Endothelial cell of umbilical vein (primary cell): ENCODE measurements around the gene SLC8A1. TPM values are rescaled to one million over a fixed set of nuclear protein-coding genes. Genes with fewer than 3 reads are reported as not detected.

Source experiments
- BruUV-seq: library from RNA; stranded (reverse); fragments of 400-500 nt; replicated peaks from 2 replicates; lab custom pipeline; 2021; lab: Mats Ljungman, UMichigan
- CTCF ChIA-PET: fragments of 300-600, 350-600 bp; sonication (Branson Sonifier 250); formaldehyde crosslinking; loops from one replicate; lab custom pipeline; 2021; ENCODE audit warnings: antibody characterized with exemption, inconsistent platforms; lab: Charles Lee
- POLR2A ChIA-PET: fragments of 300-600, 350-600 bp; sonication (Branson Sonifier 250); formaldehyde crosslinking; loops from one replicate; lab custom pipeline; 2021; ENCODE audit warnings: antibody characterized with exemption, inconsistent platforms; lab: Charles Lee
- DNase-seq: peaks from one replicate; pipeline ENCODE4 v3.0.0-alpha.2; 2011; ENCODE audit warnings: low read depth, low spot score
- FAIRE-seq: peaks from 2 replicates; lab custom pipeline; 2011; peaks lifted over from hg19 to GRCh38; lab: Jason Lieb, UNC
- H2AFZ ChIP-seq: 2 replicates; pipeline ENCODE4 v1.6.0; 2012; ENCODE audit warnings: low read depth, low read length, control low read depth, inconsistent platforms
- H3K27ac ChIP-seq: 2 replicates; pipeline ENCODE4 v1.5.1; 2011; ENCODE audit warnings: low read depth, mild to moderate bottlenecking, control low read depth, low read length, moderate library complexity; ENCODE audit not compliant: insufficient read depth
- H3K27me3 ChIP-seq, 2 experiments: 2 replicates each; pipeline versions ENCODE4 v1.6.0 to v1.6.1; 2011; ENCODE audit warnings: low read length in 2 of 2, mixed read lengths in 1 of 2; ENCODE audit not compliant: control insufficient read depth in 2 of 2, insufficient read depth in 2 of 2
- H3K36me3 ChIP-seq, 2 experiments: 2 replicates in 1 of 2; 3 replicates in 1 of 2; pipeline ENCODE4 v1.5.1; 2011; ENCODE audit warnings: low read length in 2 of 2, mild to moderate bottlenecking in 1 of 2, moderate library complexity in 1 of 2; ENCODE audit not compliant: control insufficient read depth in 2 of 2, insufficient read depth in 2 of 2; ENCODE audit errors: extremely low read depth in 1 of 2
- H3K4me1 ChIP-seq: 3 replicates; pipeline ENCODE4 v1.5.1; 2011; ENCODE audit warnings: mild to moderate bottlenecking, low read length; ENCODE audit not compliant: control insufficient read depth, insufficient read depth; ENCODE audit errors: extremely low read depth
- H3K4me2 ChIP-seq: 2 replicates; pipeline ENCODE4 v1.6.1; 2011; ENCODE audit warnings: low read length, control low read depth, mixed read lengths; ENCODE audit not compliant: insufficient read depth
- H3K4me3 ChIP-seq, 3 experiments: fragments of 200-600 bp in 1 of 3; sonication (generic), shearing (Covaris generic) in 1 of 3; replicated peaks in 1 of 3; 2 replicates each; pipeline ENCODE4 v1.5.1; 2011 to 2016; ENCODE audit warnings: control low read depth in 3 of 3, low read length in 3 of 3, mild to moderate bottlenecking in 2 of 3, inconsistent platforms in 1 of 3, low read depth in 1 of 3, moderate library complexity in 1 of 3; ENCODE audit not compliant: insufficient read depth in 1 of 3
- H3K79me2 ChIP-seq: 2 replicates; pipeline ENCODE4 v1.6.0; 2012; ENCODE audit warnings: low read length, inconsistent platforms; ENCODE audit not compliant: control insufficient read depth, insufficient read depth
- H3K9ac ChIP-seq: replicated peaks from 2 replicates; pipeline ENCODE3; 2011; ENCODE audit warnings: low read length, control low read depth; ENCODE audit not compliant: insufficient read depth; ENCODE audit errors: extremely low read depth
- H3K9me1 ChIP-seq: replicated peaks from 3 replicates; pipeline ENCODE4 v1.6.0; 2011; ENCODE audit warnings: mild to moderate bottlenecking, low read length; ENCODE audit not compliant: control insufficient read depth, insufficient read depth; ENCODE audit errors: extremely low read depth
- H3K9me3 ChIP-seq: replicated peaks from 2 replicates; pipeline ENCODE4 v1.5.1; 2012; ENCODE audit warnings: low read length, inconsistent platforms; ENCODE audit not compliant: control insufficient read depth, insufficient read depth
- H4K20me1 ChIP-seq: replicated peaks from 2 replicates; pipeline ENCODE3; 2011; ENCODE audit warnings: mild to moderate bottlenecking, low read length; ENCODE audit not compliant: control insufficient read depth, insufficient read depth; ENCODE audit errors: extremely low read depth
- EZH2 ChIP-seq: IDR thresholded peaks from 2 replicates; pipeline ENCODE4 v1.6.1; 2012; ENCODE audit warnings: borderline replicate concordance, low read depth, mild to moderate bottlenecking, moderate library complexity, low read length, inconsistent platforms; ENCODE audit not compliant: severe bottlenecking
- FOS ChIP-seq: IDR thresholded peaks from 2 replicates; pipeline ENCODE4 v1.6.1; 2011; ENCODE audit warnings: mild to moderate bottlenecking, low read length, moderate library complexity, borderline replicate concordance; ENCODE audit not compliant: insufficient read depth
- GATA2 ChIP-seq: IDR thresholded peaks from 2 replicates; pipeline ENCODE4 v1.7.0; 2011; ENCODE audit warnings: low read depth, mild to moderate bottlenecking, moderate library complexity, mixed read lengths, low read length; ENCODE audit not compliant: insufficient read length, insufficient read depth
- JUN ChIP-seq: IDR thresholded peaks from 2 replicates; pipeline ENCODE4 v1.6.1; 2011; ENCODE audit warnings: borderline replicate concordance, low read depth; ENCODE audit not compliant: insufficient read length, insufficient read depth
- MYC ChIP-seq: IDR thresholded peaks from one replicate; pipeline ENCODE4 v1.6.1; 2011; ENCODE audit warnings: mild to moderate bottlenecking, low read depth, low read length
- POLR2A ChIP-seq: IDR thresholded peaks from 2 replicates; pipeline ENCODE4 v1.6.1; 2012; ENCODE audit warnings: low read depth, mild to moderate bottlenecking, control low read depth, low read length
- POLR2AphosphoS5 ChIP-seq: IDR thresholded peaks from 2 replicates; pipeline ENCODE4 v1.6.1; 2012; ENCODE audit warnings: low read depth, mild to moderate bottlenecking, control low read depth, low read length, moderate library complexity; ENCODE audit not compliant: insufficient read depth
- dilution Hi-C: fragments of 300-500 bp; cut with MboI; formaldehyde crosslinking; loops from one replicate; pipeline ENCODE4 v1.15.0; 2019; ENCODE audit warnings: low sequenced_read_pairs; ENCODE audit not compliant: extremely low pct_ligation_motif_present
- intact Hi-C: fragments of 100-400 bp; cut with micrococcal nuclease; formaldehyde crosslinking; loops from one replicate; pipeline ENCODE4 v1.10.0; 2022
- polyA plus RNA-seq, 4 experiments: library from polyadenylated mRNA; depleted of rRNA in 3 of 4; stranded (reverse) in 3 of 4; unstranded in 1 of 4; fragments of >200 nt; gene quantifications; 2 replicates each; pipeline versions ENCODE4 v1.2.1 to v1.2.3, GENCODE V29; 2011 to 2012; ENCODE audit warnings: missing spikeins in 1 of 4
- total RNA-seq: library from RNA; stranded (reverse); gene quantifications from 2 replicates; pipeline ENCODE4 v1.2.3, GENCODE V29; 2021
- TF ChIP-seq, protein P1 (sequence below), 2 donors: IDR thresholded peaks; 1 replicate in 1 of 2; 2 replicates in 1 of 2; pipeline ENCODE4 v1.5.1; 2011; ENCODE audit warnings: low read length in 2 of 2, mild to moderate bottlenecking in 2 of 2, moderate library complexity in 2 of 2, control low read depth in 1 of 2, inconsistent platforms in 1 of 2, low read depth in 1 of 2; ENCODE audit not compliant: insufficient read depth in 1 of 2; ENCODE audit errors: extremely low read depth in 1 of 2

The SLC8A1 gene
- total and polyA plus RNA-seq, 2 donors (not counting 3 experiments of a cell fraction or from before 2014, with no cell fraction given), result 0.19 to 1.8 TPM

DNA sequence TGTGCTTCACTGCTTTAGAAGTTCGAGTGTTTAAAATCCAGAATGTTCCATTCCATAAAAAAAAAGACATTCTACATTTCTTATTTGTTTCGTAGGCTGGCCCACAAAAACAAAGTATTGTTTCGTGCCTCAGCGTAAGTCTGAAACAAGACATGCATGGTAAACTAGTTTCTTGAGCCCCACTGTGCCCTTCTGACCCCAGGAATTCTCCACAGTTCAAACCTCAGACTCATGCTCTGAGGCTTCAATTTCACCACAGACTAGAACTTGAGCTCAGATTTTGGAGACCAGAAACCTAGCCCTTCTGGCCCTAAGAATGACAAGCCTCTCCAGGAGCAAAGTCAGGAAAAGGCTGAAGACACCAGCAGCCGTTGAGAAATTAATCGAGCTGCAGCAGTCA is 151.5 kb downstream of the SLC8A1 start:
- intact Hi-C loops, result no loop called here
- DNase-seq (no peak), FAIRE-seq (no peak)
- Histone ChIP-seq H2AFZ (no peak overlapping the region), H3K79me2 (no peaks in the 10 kb centered on the region), H3K27me3 (no peaks in the 10 kb centered on the region), H3K4me2 (no peak overlapping the region), H4K20me1 (no peaks in the 10 kb centered on the region), H3K4me3 (no peak overlapping the region), H3K27ac (no peak overlapping the region), H3K36me3 (no peaks in the 10 kb centered on the region), H3K9ac (no peak overlapping the region), H3K9me1 (no peaks in the 10 kb centered on the region), H3K9me3 (no peaks in the 10 kb centered on the region), H3K4me1 (no peaks in the 10 kb centered on the region)
- ChIA-PET POLR2A (no interaction called here), CTCF (interaction anchor here (1.0 to 1.7 kb wide), 3 partner anchors 8 to 11 kb away, joined by 3 to 5 read pairs (median 3); no protein-coding TSS in a partner anchor)
- dilution Hi-C loops, result no loop called here
- TF ChIP-seq POLR2A (no peak), EZH2 (no peak)
- no TSS peak for BruUV-seq

DNA sequence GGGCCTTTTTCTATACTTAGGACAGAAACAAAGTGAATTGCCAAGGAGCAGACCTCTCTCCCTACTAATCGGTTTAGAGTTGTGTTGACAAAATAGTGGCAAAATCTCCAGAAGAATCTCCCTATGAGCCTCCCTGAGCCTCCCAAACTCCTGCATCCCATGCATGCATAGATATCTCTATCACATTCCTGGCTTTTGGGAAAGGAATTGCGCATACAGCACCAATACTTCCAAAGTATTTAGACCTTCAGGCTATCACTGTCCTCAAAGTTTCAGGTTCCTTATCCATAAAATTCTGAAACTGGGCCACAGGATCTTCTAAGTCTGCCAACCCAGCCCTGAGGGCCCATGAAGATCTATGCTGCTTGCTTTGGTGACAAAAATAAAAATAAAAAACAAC is 152.1 kb downstream of the SLC8A1 start:
- Histone ChIP-seq H3K79me2 (no peaks in the 10 kb centered on the region), H3K27ac (no peak overlapping the region), H3K27me3 (no peaks in the 10 kb centered on the region), H2AFZ (no peak overlapping the region), H3K4me3 (no peak overlapping the region), H3K9ac (no peak overlapping the region), H3K9me1 (no peaks in the 10 kb centered on the region), H4K20me1 (no peaks in the 10 kb centered on the region), H3K36me3 (no peaks in the 10 kb centered on the region), H3K9me3 (no peaks in the 10 kb centered on the region), H3K4me2 (no peak overlapping the region), H3K4me1 (no peaks in the 10 kb centered on the region)
- no TSS peak for BruUV-seq
- DNase-seq (no peak), FAIRE-seq (no peak)
- ChIA-PET POLR2A (no interaction called here), CTCF (no interaction called here)
- dilution Hi-C loops, result no loop called here
- no peak for TF ChIP-seq POLR2AphosphoS5
- no peak for TF ChIP-seq GATA2
- no peak for TF ChIP-seq FOS
- no peak for TF ChIP-seq POLR2A
- TF ChIP-seq, protein P1, sequence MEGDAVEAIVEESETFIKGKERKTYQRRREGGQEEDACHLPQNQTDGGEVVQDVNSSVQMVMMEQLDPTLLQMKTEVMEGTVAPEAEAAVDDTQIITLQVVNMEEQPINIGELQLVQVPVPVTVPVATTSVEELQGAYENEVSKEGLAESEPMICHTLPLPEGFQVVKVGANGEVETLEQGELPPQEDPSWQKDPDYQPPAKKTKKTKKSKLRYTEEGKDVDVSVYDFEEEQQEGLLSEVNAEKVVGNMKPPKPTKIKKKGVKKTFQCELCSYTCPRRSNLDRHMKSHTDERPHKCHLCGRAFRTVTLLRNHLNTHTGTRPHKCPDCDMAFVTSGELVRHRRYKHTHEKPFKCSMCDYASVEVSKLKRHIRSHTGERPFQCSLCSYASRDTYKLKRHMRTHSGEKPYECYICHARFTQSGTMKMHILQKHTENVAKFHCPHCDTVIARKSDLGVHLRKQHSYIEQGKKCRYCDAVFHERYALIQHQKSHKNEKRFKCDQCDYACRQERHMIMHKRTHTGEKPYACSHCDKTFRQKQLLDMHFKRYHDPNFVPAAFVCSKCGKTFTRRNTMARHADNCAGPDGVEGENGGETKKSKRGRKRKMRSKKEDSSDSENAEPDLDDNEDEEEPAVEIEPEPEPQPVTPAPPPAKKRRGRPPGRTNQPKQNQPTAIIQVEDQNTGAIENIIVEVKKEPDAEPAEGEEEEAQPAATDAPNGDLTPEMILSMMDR (IDR thresholded peaks at IDR 0.05; ENCODE audit: extremely low read depth in 1 of 2, insufficient read depth in 1 of 2, low read depth in 1 of 2, low read length in 2 of 2), result no peak
- TF ChIP-seq MYC, result no peak
- no peak for TF ChIP-seq JUN
- intact Hi-C loops, result no loop called here
